Measurements from ENCODE around the gene SPAG4. TPM values are rescaled to one million over a fixed set of nuclear protein-coding genes. Genes with fewer than 3 reads are reported as not detected.

SPAG4 gene
- total and polyA plus RNA-seq, 8 donors: 1.5 to 3.5 (median 2.2) TPM

DNA sequence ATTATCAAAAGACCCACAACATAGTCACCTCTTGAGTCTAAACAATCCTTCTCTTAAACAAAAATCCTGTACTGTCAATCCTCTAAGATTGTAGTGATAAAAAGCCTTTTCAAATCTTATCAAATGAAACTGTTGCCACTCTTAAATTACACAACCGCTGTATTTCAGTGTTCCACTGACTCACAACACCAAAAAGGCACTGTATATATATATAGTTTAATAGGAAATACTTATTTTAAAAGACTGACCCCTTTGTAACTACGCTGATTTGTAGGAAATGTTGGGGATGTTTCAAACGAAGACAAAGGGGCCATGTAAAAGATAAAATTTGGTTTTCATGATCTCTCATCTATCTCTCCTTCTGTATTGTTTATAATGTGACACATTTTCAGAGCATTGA lies 35.0 kb downstream of the SPAG4 start:
- Histone ChIP-seq H3K36me3 (peaks cover 3 to 37% of the 10 kb centered on the region in 2 donors), H3K4me1 (peaks cover 6 to 34% of the 10 kb centered on the region in 2 donors), H3K27ac (no peak overlapping the region), H3K27me3 (no peaks in the 10 kb centered on the region), H3K4me3 (no peak overlapping the region), H3K9me3 (no peaks in the 10 kb centered on the region)
- ATAC-seq (no peak), DNase-seq (no peak)
- intact Hi-C loops (cut with DNase I): no loop called here
- TF ChIP-seq, protein P1, sequence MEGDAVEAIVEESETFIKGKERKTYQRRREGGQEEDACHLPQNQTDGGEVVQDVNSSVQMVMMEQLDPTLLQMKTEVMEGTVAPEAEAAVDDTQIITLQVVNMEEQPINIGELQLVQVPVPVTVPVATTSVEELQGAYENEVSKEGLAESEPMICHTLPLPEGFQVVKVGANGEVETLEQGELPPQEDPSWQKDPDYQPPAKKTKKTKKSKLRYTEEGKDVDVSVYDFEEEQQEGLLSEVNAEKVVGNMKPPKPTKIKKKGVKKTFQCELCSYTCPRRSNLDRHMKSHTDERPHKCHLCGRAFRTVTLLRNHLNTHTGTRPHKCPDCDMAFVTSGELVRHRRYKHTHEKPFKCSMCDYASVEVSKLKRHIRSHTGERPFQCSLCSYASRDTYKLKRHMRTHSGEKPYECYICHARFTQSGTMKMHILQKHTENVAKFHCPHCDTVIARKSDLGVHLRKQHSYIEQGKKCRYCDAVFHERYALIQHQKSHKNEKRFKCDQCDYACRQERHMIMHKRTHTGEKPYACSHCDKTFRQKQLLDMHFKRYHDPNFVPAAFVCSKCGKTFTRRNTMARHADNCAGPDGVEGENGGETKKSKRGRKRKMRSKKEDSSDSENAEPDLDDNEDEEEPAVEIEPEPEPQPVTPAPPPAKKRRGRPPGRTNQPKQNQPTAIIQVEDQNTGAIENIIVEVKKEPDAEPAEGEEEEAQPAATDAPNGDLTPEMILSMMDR (IDR thresholded peaks at IDR 0.05): no peak

DNA sequence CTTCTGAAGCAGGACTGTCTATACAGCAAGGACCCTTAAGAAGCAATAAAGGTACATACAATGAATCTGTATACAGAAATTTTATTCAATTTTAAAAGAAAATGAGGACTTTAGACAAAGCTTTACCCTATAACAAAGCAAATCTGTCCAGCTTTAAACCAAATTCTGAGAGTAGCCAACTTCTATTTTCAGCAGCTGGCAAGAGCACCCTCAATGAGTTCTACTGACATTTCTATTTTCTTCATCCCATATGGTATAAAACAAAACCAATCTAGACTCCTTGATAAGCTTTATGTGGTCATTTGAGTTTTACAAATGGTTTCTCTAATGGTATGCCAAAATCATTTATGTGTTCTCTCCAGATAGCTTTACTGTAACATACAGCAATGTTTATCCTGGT lies 36.3 kb downstream of the SPAG4 start:
- peaks cover 3 to 42% of the 10 kb centered on the region in 2 donors for H3K36me3 ChIP-seq
- intact Hi-C loops (cut with DNase I): no loop called here
- no peak overlapping the region for H3K27ac ChIP-seq
- no peak for ATAC-seq
- H3K27me3 ChIP-seq: no peaks in the 10 kb centered on the region
- no peak overlapping the region for H3K4me3 ChIP-seq
- no peaks in the 10 kb centered on the region for H3K9me3 ChIP-seq
- TF ChIP-seq, protein P1 (IDR thresholded peaks at IDR 0.05): no peak
- no peak for DNase-seq
- H3K4me1 ChIP-seq: peaks cover 6 to 34% of the 10 kb centered on the region in 2 donors

DNA sequence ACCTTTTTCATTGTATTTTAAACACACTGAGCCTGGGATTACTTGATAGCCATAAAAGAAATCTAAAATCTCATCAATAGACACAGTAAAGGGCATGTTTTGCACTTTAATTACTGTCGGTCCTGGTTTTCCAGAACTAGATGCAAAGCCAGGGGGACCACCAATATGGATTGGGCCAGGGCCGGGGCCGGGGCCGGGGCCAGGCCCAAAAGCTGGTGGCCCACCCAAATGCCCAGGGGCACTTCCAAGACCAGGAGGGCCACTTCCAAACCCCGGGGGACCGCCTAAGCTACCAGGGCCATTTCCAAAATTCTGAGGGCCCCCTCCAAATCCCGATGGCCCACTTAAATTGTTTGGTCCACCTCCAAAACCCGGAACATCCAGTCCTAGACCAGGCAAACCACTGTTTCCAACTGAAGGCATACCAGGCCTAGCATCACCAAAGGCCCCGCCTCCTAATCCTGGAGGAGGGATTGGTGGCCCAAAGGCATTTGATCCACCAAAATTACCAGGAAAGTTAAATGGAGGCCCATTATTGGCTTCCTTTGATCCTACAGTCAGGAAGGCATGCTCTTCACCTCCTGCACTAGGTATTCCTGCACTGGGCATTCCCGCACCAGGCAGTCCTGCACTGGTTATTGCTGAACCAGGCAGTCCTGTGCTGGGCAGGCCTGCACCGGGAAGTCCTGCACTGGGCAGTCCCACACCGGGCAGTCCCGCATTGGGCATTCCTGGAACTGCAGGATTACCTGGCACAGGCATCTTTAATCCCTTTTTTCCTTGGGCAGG lies 37.2 kb downstream of the SPAG4 start:
- ATAC-seq (no peak), DNase-seq (no peak)
- Histone ChIP-seq H3K9me3 (no peaks in the 10 kb centered on the region), H3K4me1 (peaks cover 14 to 42% of the 10 kb centered on the region in 2 donors), H3K4me3 (no peak overlapping the region), H3K36me3 (peaks cover 3 to 42% of the 10 kb centered on the region in 2 donors), H3K27me3 (no peaks in the 10 kb centered on the region), H3K27ac (no peak overlapping the region)
- TF ChIP-seq, protein P1 (IDR thresholded peaks at IDR 0.05): no peak
- intact Hi-C loops (cut with DNase I): no loop called here

DNA sequence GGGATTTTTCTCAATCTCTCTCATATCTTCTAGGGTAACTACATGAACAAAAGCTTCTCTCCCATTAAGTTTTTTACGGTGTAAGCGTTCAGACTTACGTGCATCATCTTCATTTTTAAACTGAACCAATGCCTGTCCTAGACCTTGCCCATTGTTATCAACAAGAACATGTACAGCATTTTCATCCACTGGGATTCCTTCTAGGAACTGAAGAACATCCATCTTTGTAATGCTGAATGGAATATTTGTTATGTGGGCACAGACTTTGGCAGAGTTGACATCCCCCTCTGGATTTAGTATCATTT lies 37.8 kb downstream of the SPAG4 start:
- DNase-seq: no peak
- ATAC-seq: no peak
- H3K27ac ChIP-seq: no peak overlapping the region
- intact Hi-C loops (cut with DNase I): no loop called here
- TF ChIP-seq, protein P1 (IDR thresholded peaks at IDR 0.05): no peak
- no peaks in the 10 kb centered on the region for H3K27me3 ChIP-seq
- H3K36me3 ChIP-seq: peaks cover 3 to 42% of the 10 kb centered on the region in 2 donors
- H3K4me3 ChIP-seq: no peak overlapping the region
- peaks cover 19 to 44% of the 10 kb centered on the region in 2 donors for H3K4me1 ChIP-seq
- no peaks in the 10 kb centered on the region for H3K9me3 ChIP-seq

DNA sequence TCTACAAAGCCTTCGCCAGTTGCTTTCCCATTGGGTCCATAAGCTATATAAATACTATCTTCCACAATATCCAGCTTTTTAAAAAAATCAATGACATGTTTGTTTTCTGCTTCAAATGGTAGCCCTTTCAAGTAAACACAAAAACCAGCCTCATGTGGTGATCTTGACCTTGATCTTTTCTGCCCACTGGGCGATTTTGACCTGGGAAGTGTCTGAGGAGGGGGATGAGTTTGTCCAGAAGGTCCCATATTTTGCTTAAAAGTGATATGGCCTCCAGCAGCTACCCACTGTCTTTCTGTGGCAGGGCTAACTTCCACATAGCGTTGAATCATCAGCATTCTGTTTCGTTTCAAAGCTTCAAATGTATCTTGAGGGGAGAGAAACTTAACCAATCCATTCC lies 38.3 kb downstream of the SPAG4 start:
- H3K27me3 ChIP-seq: no peaks in the 10 kb centered on the region
- ATAC-seq (no peak), DNase-seq (no peak)
- no peak overlapping the region for H3K4me3 ChIP-seq
- intact Hi-C loops (cut with DNase I): no loop called here
- H3K27ac ChIP-seq: no peak overlapping the region
- TF ChIP-seq, protein P1 (IDR thresholded peaks at IDR 0.05): no peak
- H3K36me3 ChIP-seq: peaks cover 3 to 42% of the 10 kb centered on the region in 2 donors
- no peaks in the 10 kb centered on the region for H3K9me3 ChIP-seq
- peaks cover 16 to 43% of the 10 kb centered on the region in 2 donors for H3K4me1 ChIP-seq

Measured in left lung (tissue), 10 donors.